HG03175 (cell line): ENCODE measurements around the gene FAM234B.

Experiments
- ATAC-seq: cut with Tn5 transposase; IDR thresholded peaks from one replicate; pipeline ENCODE4 v1.9.1; 2021; ENCODE audit warnings: mild to moderate bottlenecking, moderate library complexity; ENCODE audit not compliant: unreplicated experiment

FAM234B gene, protein sequence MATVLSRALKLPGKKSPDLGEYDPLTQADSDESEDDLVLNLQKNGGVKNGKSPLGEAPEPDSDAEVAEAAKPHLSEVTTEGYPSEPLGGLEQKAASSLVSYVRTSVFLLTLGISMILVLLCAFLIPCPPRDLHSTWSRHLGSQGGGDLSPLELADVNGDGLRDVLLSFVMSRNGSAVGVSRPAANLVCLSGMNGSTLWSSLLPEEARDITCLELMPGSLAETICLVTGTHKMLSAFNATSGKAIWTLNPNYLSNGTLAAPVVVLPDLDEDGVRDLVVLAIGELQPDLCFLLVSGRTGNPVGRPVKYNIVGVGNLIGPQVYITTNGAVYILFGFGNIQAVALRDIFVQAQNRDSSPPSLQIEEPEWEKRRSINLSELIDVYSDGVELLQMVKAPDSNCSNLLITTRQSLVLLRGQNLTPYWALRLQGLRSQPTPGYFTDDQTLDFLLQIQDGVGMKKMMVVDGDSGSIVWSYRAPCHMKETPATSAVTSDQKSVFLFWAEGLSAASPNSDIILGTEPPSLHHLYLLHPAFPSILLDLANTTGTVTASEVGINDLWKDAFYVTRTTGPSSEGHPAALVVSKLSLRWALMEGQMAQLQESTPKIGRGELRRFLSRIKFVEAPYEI

DNA sequence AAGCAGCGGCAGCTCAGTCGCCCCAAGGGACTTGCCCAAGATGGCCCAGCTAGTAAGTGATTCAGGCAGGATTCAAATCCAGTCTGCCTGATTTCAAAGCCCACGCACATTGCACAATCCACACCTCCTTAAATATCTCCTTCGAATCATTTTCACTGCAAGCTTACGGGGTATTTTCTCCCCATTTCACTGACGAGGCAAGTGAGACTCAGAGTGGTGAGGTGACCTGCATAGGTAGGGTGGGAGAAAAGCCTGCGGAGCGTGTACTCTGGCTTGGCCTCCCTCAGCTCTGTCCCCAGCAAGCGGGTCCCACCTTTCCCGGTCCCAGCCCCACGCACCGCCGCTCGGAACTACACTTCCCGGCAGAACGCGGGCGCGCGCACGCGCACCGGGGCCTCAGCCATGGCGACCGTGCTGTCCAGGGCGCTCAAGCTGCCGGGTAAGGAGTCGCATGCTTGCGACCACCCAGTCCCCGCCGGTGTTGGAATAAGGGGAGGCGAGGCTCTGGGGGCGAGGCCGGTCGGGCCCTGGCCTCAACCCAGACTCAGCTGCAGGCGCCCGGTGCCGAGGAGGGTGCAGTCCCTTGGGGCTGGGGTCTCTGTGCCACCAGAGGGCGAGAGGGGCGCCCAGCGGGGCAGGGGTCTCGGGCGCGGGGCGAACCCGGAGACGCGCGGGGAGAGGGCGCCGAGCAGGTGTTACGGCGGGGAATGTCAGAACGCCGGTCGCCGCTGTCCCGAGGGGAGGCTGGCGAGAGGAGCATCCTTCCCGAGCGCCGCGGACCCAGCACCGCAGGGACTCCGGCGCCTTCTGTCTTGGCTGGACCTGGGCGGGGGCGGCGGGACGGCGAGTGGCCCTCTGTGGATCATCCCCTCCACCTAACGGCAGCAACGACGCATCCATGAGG is at the start of gene FAM234B:
TSS of gene FAM234B (plus strand) at position 380 of the 904 bp plus-strand sequence. CDS start at position 403, 23 bp downstream.
- ATAC-seq: peak; percentile 87

DNA sequence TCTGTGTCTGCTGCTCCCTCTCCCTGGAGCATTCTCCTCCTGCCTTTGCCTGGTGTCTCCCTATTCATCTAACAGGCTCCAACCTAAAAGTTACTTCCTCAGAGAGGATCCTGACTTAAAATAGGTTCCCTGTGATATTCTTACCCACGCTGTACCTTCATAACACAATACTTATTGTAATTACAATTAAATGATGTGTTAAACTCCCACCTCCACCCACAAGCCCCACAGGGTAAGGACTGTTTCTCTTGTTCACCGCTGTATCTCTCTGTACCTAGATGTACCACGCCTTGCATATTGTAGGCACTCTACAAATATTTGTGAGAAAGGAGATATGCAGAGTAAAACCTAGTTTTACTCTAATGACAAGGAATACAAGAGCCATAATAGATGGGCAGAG is 49.1 kb upstream of the FAM234B start:
- ATAC-seq: no peak

DNA sequence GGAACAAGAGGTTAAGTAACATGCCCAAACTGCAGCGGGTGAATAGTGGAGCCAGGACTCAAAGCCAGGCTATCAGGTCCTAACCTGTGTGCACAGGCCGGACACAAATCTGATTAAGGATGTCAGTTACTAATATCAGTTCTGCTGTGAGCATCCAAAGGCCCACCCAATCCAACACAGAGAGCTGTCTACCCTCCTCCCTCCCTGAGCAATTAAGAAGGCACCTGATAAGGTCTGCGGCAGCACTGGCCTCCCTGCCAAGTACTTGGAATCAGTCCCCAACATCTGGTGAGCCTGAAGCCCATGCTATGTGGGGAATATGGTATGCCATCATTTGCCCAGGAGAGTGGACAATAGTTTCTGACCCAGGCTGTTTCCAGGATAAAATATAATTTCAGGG is 48.0 kb upstream of the FAM234B start:
- ATAC-seq: no peak

DNA sequence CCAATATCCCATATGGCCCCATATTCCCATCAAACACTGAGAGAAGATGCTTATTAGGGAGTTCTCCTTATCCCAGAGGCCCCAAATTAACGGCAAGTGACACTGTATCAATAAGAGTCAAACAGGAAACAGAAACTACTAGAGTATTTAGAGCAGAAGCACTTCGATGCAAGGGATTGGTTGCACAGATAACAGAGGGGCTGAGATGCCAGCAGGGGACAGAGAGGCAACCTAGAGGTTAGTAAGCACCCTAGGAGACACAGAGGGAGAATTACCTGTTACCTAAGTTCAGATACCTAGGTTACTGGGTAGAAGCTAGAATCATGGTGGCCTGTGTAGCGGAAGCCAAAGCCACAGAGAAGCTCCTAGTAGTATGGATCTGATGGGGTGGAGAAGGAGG is 47.0 kb upstream of the FAM234B start:
- no peak for ATAC-seq

- ATAC-seq: no peak
Measured at GRCh38 chr12:12997734-12998133, 46.4 kb upstream of the FAM234B start.

DNA sequence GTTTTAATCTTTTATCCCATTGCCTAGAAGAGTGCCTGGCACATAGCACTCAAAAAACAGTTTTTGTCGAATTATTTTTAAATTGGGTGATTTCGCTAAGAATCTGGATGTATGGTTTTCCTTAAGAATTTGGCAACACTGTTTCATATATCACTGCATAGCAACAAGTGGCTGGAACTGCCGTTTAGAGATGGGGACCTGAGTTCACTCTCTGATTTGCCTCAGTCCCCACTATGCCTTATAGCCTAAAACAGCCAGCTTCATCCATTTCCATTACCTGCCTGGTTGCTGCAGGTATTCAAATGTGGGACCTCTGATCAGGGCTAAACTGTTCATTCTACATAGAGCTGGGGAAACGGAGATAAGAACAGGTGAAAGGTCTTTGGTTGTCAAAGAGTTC is 45.9 kb upstream of the FAM234B start:
- no peak for ATAC-seq

DNA sequence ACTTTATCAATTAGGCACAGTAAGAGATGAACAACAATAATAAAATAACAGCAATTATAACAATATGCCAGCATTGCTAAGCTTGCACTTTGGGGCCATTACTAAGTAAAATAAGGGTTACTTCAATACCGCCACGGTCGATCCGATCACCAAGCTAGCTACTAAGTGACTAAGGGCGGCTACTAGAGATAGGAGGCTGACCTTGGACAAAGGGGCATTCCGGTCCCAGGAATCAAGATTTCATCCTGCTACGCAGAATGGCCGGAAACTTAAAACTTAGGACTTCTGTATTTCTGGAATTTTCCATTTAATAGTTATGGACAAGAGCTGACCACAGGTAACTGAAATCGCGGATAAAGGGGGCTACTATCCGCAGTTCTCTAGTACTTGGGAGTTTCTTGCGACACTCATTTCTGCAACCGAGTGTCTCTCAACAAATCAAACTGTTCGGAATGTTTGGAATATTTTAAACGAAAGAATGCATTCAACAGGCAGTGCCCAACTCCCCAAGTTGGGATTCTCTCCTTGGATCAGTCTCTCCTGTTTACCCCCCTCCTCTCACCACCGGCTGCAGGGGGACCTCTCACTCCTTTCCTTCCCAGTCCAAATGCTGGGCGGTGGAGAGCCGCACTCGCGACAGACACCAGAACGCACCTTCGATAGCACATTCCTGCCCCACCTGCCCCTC is 44.8 kb upstream of the FAM234B start:
- no peak for ATAC-seq

GRCh38 chr12:12999959-13000615 is 44.1 kb upstream of the FAM234B start, which contains the start of gene HEBP1:
Gene HEBP1, minus strand, starts transcription at chr12:13000265. Its CDS starts 151 bp downstream, at chr12:13000114.
- peak; percentile 88 for ATAC-seq

DNA sequence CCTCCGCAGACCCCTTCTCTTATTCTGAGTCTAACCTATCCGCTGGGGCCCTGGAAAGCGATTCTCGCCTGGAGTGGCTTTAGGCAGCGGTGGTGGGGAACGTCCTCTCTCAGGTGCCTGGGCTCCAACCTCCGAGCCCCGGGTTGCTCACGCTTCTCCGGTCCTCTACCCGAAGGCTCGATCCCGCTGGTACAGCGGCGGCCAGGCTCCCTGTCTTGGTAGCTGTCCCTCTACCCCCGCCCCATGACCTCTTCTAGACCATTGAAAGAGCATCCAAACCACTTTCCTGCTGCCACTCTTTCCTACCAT is 43.6 kb upstream of the FAM234B start:
- peak; percentile 32 for ATAC-seq

- ATAC-seq: peak; percentile 20
Measured at GRCh38 chr12:13000925-13001774, 43.0 kb upstream of the FAM234B start.

GRCh38 chr12:13001775-13002040 is 42.5 kb upstream of the FAM234B start:
- no peak for ATAC-seq

DNA sequence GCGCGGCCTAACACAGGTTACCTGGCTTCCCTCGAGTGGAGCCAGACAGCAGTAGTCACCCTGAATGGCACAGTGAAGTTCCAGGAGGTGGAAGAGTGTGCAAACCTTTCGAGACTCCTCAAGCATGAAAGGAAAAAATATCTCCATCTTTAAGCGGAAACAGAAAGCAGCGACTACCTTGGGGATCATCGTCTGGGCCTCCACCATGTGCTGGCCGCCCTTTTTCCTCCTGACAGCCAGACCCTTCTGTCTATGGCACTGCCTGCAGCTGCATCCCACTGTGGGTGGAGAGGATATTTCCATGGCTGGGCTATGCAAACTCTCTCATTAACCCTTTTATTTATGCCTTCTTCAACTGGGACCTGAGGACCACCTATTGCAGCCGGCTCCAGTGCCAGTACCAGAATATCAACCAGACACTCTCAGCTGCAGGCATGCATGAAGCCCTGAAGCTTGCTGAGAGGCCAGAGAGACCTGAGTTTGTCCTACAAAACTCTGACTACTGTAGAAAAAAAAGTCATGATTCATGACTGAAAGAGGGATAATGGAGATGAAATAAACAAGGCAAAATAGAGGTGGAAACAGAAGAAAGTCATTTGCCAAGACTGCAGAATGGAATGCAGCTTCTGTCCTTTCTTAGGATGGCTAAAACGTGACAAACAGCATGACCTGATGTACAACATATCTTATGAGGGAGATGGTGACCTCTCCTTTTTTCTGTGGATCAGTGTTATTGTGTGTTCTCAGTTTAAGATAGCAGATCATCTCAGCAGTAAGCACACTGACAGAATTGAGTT is 41.7 kb upstream of the FAM234B start:
- ATAC-seq: no peak

GRCh38 chr12:13004361-13004760 is 39.8 kb upstream of the FAM234B start:
- no peak for ATAC-seq

DNA sequence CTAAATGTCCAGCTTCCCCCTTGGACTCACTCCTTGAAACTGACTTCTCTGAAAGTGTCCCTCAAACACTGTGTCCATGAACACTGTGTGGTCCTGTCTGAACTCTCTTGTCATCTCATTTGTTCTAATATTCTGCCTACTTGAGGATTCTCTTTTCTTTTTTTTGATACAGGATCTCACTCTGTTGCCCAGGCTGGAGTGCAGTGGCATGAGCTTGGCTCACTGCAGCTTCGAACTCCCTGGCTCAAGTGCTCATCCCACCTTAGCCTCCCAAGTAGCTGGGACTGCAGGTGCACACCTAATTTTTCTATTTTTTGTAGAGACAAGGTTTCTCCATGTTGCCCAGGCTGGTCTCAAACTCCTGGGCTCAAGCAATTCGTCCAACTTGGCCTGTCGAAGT is 39.2 kb upstream of the FAM234B start:
- ATAC-seq: no peak

GRCh38 chr12:13005649-13006048 is 38.5 kb upstream of the FAM234B start:
- no peak for ATAC-seq

DNA sequence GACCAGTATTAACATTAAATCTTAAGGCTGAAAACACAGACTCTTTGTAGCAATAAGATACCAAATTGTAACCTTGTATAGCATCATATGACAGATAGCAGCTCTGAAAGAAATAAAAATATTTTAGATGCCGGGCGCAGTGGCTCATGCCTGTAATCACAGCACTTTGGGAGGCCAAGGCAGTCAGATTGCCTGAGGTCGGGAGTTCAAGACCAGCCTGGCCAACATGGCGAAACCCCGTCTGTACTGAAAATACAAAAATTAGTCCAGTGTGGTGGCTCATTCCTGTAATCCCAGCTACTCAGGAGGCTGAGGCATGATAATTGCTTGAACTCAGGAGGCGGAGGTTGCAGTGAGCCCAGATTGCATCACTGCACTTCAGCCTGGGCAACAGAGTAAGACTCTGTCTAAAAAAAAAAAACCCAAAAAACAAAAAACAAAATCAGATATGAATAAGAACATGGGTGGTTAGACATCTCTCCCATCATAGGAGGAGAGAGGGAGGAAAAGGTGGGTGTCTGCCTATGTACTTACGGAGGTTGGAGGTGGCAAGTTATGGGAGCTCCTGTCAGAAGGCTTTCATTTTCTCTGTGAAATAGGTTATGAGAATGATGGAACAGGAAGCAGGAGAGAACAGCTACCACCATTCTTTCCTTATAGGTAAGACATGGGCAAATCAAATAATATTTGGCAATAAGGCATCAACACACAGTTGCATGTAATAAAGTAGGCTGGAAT is 36.5 kb upstream of the FAM234B start:
- ATAC-seq: no peak

- no peak for ATAC-seq
Measured at GRCh38 chr12:13008741-13009380, 35.3 kb upstream of the FAM234B start.

GRCh38 chr12:13011098-13011497 is 33.1 kb upstream of the FAM234B start:
- ATAC-seq: no peak
